Measurements from ENCODE around the gene TSPAN13. TPM values are rescaled to one million over a fixed set of nuclear protein-coding genes. Genes with fewer than 3 reads are reported as not detected.

The TSPAN13 gene
- polyA plus RNA-seq, 1 donor (not counting 4 experiments of a cell fraction or from before 2014, with no cell fraction given) = 21.6 TPM

GRCh38 chr7:16711730-16712129 lies 41.8 kb upstream of the TSPAN13 start:
- no peak for TF ChIP-seq CTCF (optimal IDR thresholded peaks at IDR 0.05 in 1 of 3, IDR thresholded peaks at IDR 0.05 in 1 of 3, conservative IDR thresholded peaks at IDR 0.05 in 1 of 3; ENCODE audit: extremely low read depth in 1 of 3, insufficient read depth in 2 of 3, low read length in 3 of 3)
- TF ChIP-seq EZH2 (IDR thresholded peaks at IDR 0.05; ENCODE audit: low read length) = no peak
- no peaks in the 10 kb centered on the region for H4K20me1 ChIP-seq (ENCODE audit: control insufficient read depth, extremely low read depth, insufficient read depth, low read length)
- no peak overlapping the region for H3K4me3 ChIP-seq (ENCODE audit: control insufficient read depth in 2 of 3, extremely low read depth in 1 of 3, insufficient read depth in 2 of 3, low read depth in 1 of 3, low read length in 3 of 3)
- FAIRE-seq (no peak), DNase-seq (ENCODE audit: low read depth, low spot score) (no peak)
- H3K4me1 ChIP-seq (ENCODE audit: control insufficient read depth, extremely low read depth, insufficient read depth, low read length) = no peaks in the 10 kb centered on the region
- no peak overlapping the region for H3K4me2 ChIP-seq (ENCODE audit: control insufficient read depth, extremely low read depth, insufficient read depth, low read depth, low read length)
- H3K27ac ChIP-seq (ENCODE audit: control insufficient read depth, insufficient read depth, low read length) = no peak overlapping the region
- no peak overlapping the region for H2AFZ ChIP-seq (ENCODE audit: control insufficient read depth, low read length)
- no peak overlapping the region for H3K9ac ChIP-seq (ENCODE audit: control insufficient read depth, extremely low read depth, insufficient read depth, low read length)
- dilution Hi-C loops (cut with MboI; ENCODE audit: extremely low pct_ligation_motif_present, low sequenced_read_pairs) = no loop called here
- no peaks in the 10 kb centered on the region for H3K9me3 ChIP-seq (ENCODE audit: control insufficient read depth, low read depth, low read length)
- H3K27me3 ChIP-seq (ENCODE audit: control insufficient read depth, extremely low read depth, insufficient read depth, low read length) = no peaks in the 10 kb centered on the region
- H3K79me2 ChIP-seq (ENCODE audit: control insufficient read depth, insufficient read depth, low read length) = no peaks in the 10 kb centered on the region
- H3K9me1 ChIP-seq (ENCODE audit: control insufficient read depth, extremely low read depth, insufficient read depth, low read length) = no peaks in the 10 kb centered on the region
- no peaks in the 10 kb centered on the region for H3K36me3 ChIP-seq (ENCODE audit: control insufficient read depth in 2 of 2, extremely low read depth in 1 of 2, insufficient read depth in 2 of 2, low read length in 2 of 2)

- no peak overlapping the region for H2AFZ ChIP-seq (ENCODE audit: control insufficient read depth, low read length)
- H4K20me1 ChIP-seq (ENCODE audit: control insufficient read depth, extremely low read depth, insufficient read depth, low read length) = no peaks in the 10 kb centered on the region
- no peaks in the 10 kb centered on the region for H3K79me2 ChIP-seq (ENCODE audit: control insufficient read depth, insufficient read depth, low read length)
- H3K9me3 ChIP-seq (ENCODE audit: control insufficient read depth, low read depth, low read length) = no peaks in the 10 kb centered on the region
- H3K4me1 ChIP-seq (ENCODE audit: control insufficient read depth, extremely low read depth, insufficient read depth, low read length) = no peaks in the 10 kb centered on the region
- TF ChIP-seq CTCF (optimal IDR thresholded peaks at IDR 0.05 in 1 of 3, IDR thresholded peaks at IDR 0.05 in 1 of 3, conservative IDR thresholded peaks at IDR 0.05 in 1 of 3; ENCODE audit: extremely low read depth in 1 of 3, insufficient read depth in 2 of 3, low read length in 3 of 3) (no peak), EZH2 (IDR thresholded peaks at IDR 0.05; ENCODE audit: low read length) (no peak)
- no peak overlapping the region for H3K9ac ChIP-seq (ENCODE audit: control insufficient read depth, extremely low read depth, insufficient read depth, low read length)
- no peak overlapping the region for H3K4me3 ChIP-seq (ENCODE audit: control insufficient read depth in 2 of 3, extremely low read depth in 1 of 3, insufficient read depth in 2 of 3, low read depth in 1 of 3, low read length in 3 of 3)
- H3K36me3 ChIP-seq (ENCODE audit: control insufficient read depth in 2 of 2, extremely low read depth in 1 of 2, insufficient read depth in 2 of 2, low read length in 2 of 2) = no peaks in the 10 kb centered on the region
- dilution Hi-C loops (cut with MboI; ENCODE audit: extremely low pct_ligation_motif_present, low sequenced_read_pairs) = no loop called here
- H3K27ac ChIP-seq (ENCODE audit: control insufficient read depth, insufficient read depth, low read length) = no peak overlapping the region
- H3K9me1 ChIP-seq (ENCODE audit: control insufficient read depth, extremely low read depth, insufficient read depth, low read length) = no peaks in the 10 kb centered on the region
- no peaks in the 10 kb centered on the region for H3K27me3 ChIP-seq (ENCODE audit: control insufficient read depth, extremely low read depth, insufficient read depth, low read length)
- DNase-seq (ENCODE audit: low read depth, low spot score) = no peak
- FAIRE-seq = no peak
- H3K4me2 ChIP-seq (ENCODE audit: control insufficient read depth, extremely low read depth, insufficient read depth, low read depth, low read length) = no peak overlapping the region
These were observed 40.6 kb upstream of the TSPAN13 start for GRCh38 chr7:16712916-16713315.
